Smooth muscle cell (in vitro differentiated cells): ENCODE data around the gene TXNL4B. TPM values are rescaled to one million over a fixed set of nuclear protein-coding genes. Genes with fewer than 3 reads are reported as not detected.

Experiments
- DNase-seq: peaks from one replicate; lab custom pipeline; 2025; ENCODE audit not compliant: unreplicated experiment; lab: John Stamatoyannopoulos, UW
- H2AFZ ChIP-seq: fragments of 200-600 bp; sonication (generic); 2 replicates; pipeline ENCODE4 v1.6.0; 2016; ENCODE audit warnings: antibody characterized with exemption, low read depth, mild to moderate bottlenecking
- H3F3A ChIP-seq: fragments of 200-600 bp; sonication (generic); 2 replicates; pipeline ENCODE4 v1.6.0; 2017; ENCODE audit warnings: antibody characterized with exemption, low read depth
- H3K27ac ChIP-seq: fragments of 200-600 bp; sonication (generic); 2 replicates; pipeline ENCODE4 v1.5.1; 2016; ENCODE audit warnings: low read depth, mild to moderate bottlenecking
- H3K27me3 ChIP-seq: fragments of 200-600 bp; sonication (generic); 2 replicates; pipeline ENCODE4 v1.6.1; 2016; ENCODE audit warnings: low read depth, mild to moderate bottlenecking
- H3K36me3 ChIP-seq: fragments of 200-600 bp; sonication (generic); 2 replicates; pipeline ENCODE4 v1.5.1; 2016; ENCODE audit warnings: low read depth
- H3K4me1 ChIP-seq: fragments of 200-600 bp; sonication (generic); 2 replicates; pipeline ENCODE4 v1.5.1; 2016; ENCODE audit warnings: low read depth
- H3K4me2 ChIP-seq: fragments of 200-600 bp; sonication (generic); 2 replicates; pipeline ENCODE4 v1.6.0; 2016; ENCODE audit warnings: mild to moderate bottlenecking
- H3K4me3 ChIP-seq: fragments of 200-600 bp; sonication (generic); 2 replicates; pipeline ENCODE4 v1.5.1; 2016; ENCODE audit warnings: mild to moderate bottlenecking
- H3K79me2 ChIP-seq: fragments of 200-600 bp; sonication (generic); 2 replicates; pipeline ENCODE4 v1.6.0; 2016; ENCODE audit warnings: low read depth, mild to moderate bottlenecking
- H3K9ac ChIP-seq: fragments of 200-600 bp; sonication (generic); 2 replicates; pipeline ENCODE4 v1.6.0; 2016; ENCODE audit warnings: low read depth
- H3K9me3 ChIP-seq: fragments of 200-600 bp; sonication (generic); replicated peaks from 2 replicates; pipeline ENCODE4 v1.5.1; 2016; ENCODE audit warnings: low read depth
- H4K20me1 ChIP-seq: fragments of 200-600 bp; sonication (generic); 2 replicates; pipeline ENCODE4 v1.6.0; 2016; ENCODE audit warnings: low read depth
- WGBS: methylation state at CpG from one replicate; pipeline ENCODE4 v1.1.7; 2016; ENCODE audit warnings: low lambda C conversion rate; 5-methylcytosine and 5-hydroxymethylcytosine counted together
- polyA plus RNA-seq: library from polyadenylated mRNA; unstranded; fragments of >200 nt; fragmentation: Nextera tagmentation; extraction: Ambion mirVana; gene quantifications from 2 replicates; pipeline ENCODE4 v1.2.1, GENCODE V29; 2016
- total RNA-seq: library from RNA; depleted of rRNA; stranded (reverse); fragments of >200 nt; gene quantifications from 2 replicates; pipeline ENCODE4 v1.2.3, GENCODE V29; 2014
- TF ChIP-seq, protein P1 (sequence below): fragments of 200-600 bp; sonication (generic); IDR thresholded peaks from 2 replicates; pipeline ENCODE4 v1.5.1; 2017; ENCODE audit warnings: borderline replicate concordance, mild to moderate bottlenecking, antibody characterized with exemption; ENCODE audit not compliant: insufficient read depth, poor library complexity, severe bottlenecking

The TXNL4B gene
- total and polyA plus RNA-seq, 2 experiments from 2014 or later = 8.4 to 10.5 TPM

- TF ChIP-seq, protein P1, sequence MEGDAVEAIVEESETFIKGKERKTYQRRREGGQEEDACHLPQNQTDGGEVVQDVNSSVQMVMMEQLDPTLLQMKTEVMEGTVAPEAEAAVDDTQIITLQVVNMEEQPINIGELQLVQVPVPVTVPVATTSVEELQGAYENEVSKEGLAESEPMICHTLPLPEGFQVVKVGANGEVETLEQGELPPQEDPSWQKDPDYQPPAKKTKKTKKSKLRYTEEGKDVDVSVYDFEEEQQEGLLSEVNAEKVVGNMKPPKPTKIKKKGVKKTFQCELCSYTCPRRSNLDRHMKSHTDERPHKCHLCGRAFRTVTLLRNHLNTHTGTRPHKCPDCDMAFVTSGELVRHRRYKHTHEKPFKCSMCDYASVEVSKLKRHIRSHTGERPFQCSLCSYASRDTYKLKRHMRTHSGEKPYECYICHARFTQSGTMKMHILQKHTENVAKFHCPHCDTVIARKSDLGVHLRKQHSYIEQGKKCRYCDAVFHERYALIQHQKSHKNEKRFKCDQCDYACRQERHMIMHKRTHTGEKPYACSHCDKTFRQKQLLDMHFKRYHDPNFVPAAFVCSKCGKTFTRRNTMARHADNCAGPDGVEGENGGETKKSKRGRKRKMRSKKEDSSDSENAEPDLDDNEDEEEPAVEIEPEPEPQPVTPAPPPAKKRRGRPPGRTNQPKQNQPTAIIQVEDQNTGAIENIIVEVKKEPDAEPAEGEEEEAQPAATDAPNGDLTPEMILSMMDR = no peak
- DNase-seq = no peak
- H3K27ac ChIP-seq = peak overlapping the region; percentile 66
- H2AFZ ChIP-seq = peak overlapping the region; percentile 69
- 2% methylated on average over 11 of the region's 11 CpGs for WGBS
- no peaks in the 10 kb centered on the region for H3K9me3 ChIP-seq
- H3K9ac ChIP-seq = peak overlapping the region; percentile 83
- peaks cover 12% of the 10 kb centered on the region for H3K4me1 ChIP-seq
- H3F3A ChIP-seq = no peaks in the 10 kb centered on the region
- H3K36me3 ChIP-seq = peaks cover 12% of the 10 kb centered on the region
- H3K27me3 ChIP-seq = no peaks in the 10 kb centered on the region
- peaks cover 6% of the 10 kb centered on the region for H4K20me1 ChIP-seq
- peaks cover 45% of the 10 kb centered on the region for H3K79me2 ChIP-seq
- H3K4me2 ChIP-seq = peak overlapping the region; percentile 95
- peak overlapping the region; percentile 80 for H3K4me3 ChIP-seq
These were observed 818 bp upstream of the TXNL4B start for GRCh38 chr16:72094266-72094610.

GRCh38 chr16:72092832-72093447, 480 bp downstream of the TXNL4B start:
- Histone ChIP-seq H3K27ac (peak overlapping the region; percentile 66), H2AFZ (peak overlapping the region; percentile 88), H3K9me3 (no peaks in the 10 kb centered on the region), H3K4me3 (peak overlapping the region; percentile 80), H4K20me1 (no peaks in the 10 kb centered on the region), H3K27me3 (no peaks in the 10 kb centered on the region), H3K4me2 (peak overlapping the region; percentile 83), H3K36me3 (peaks cover 23% of the 10 kb centered on the region), H3K4me1 (peaks cover 12% of the 10 kb centered on the region), H3K9ac (peak overlapping the region; percentile 80), H3F3A (no peaks in the 10 kb centered on the region), H3K79me2 (peaks cover 45% of the 10 kb centered on the region)
- no peak for DNase-seq
- WGBS = 3% methylated on average over 22 of the region's 22 CpGs
- TF ChIP-seq, protein P1 = no peak

DNA sequence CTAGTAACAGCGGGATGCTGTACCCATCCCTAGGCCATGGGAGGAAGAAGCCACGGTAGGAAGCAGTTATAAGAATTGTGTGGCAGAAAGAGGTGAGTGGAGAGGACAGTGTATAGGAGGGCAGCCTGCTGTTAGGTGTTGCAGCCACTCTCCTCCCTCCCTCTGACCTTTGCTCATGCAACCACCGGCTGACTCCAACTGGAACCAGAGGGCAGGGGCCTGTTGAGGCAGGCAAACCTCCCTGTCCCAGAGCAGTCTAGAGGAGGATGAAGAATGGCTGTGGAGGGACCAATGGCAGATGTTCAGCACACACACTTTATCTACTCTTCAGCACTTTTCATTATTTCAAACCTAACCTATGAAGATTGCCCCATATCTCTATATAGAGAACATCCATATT, 2.2 kb downstream of the TXNL4B start:
- no peaks in the 10 kb centered on the region for H3K9me3 ChIP-seq
- TF ChIP-seq, protein P1 = no peak
- H3K27me3 ChIP-seq = no peaks in the 10 kb centered on the region
- DNase-seq = no peak
- WGBS = 100% methylated on average over 3 of the region's 3 CpGs
- peaks cover 45% of the 10 kb centered on the region for H3K79me2 ChIP-seq
- H3K4me3 ChIP-seq = no peak overlapping the region
- no peak overlapping the region for H2AFZ ChIP-seq
- no peak overlapping the region for H3K27ac ChIP-seq
- peaks cover 15% of the 10 kb centered on the region for H3K36me3 ChIP-seq
- no peak overlapping the region for H3K9ac ChIP-seq
- no peaks in the 10 kb centered on the region for H4K20me1 ChIP-seq
- no peak overlapping the region for H3K4me2 ChIP-seq
- no peaks in the 10 kb centered on the region for H3F3A ChIP-seq
- H3K4me1 ChIP-seq = peaks cover 12% of the 10 kb centered on the region

- DNase-seq = no peak
- H3K4me1 ChIP-seq = no peaks in the 10 kb centered on the region
- no peak overlapping the region for H3K27ac ChIP-seq
- no peak overlapping the region for H3K9ac ChIP-seq
- TF ChIP-seq, protein P1 = no peak
- no peak overlapping the region for H2AFZ ChIP-seq
- H3K79me2 ChIP-seq = no peaks in the 10 kb centered on the region
- WGBS = 96% methylated on average over 2 of the region's 2 CpGs
- peaks cover 15% of the 10 kb centered on the region for H3K36me3 ChIP-seq
- no peaks in the 10 kb centered on the region for H3K9me3 ChIP-seq
- H3K27me3 ChIP-seq = no peaks in the 10 kb centered on the region
- no peak overlapping the region for H3K4me2 ChIP-seq
- H4K20me1 ChIP-seq = no peaks in the 10 kb centered on the region
- no peaks in the 10 kb centered on the region for H3F3A ChIP-seq
- no peak overlapping the region for H3K4me3 ChIP-seq
These were observed 8.4 kb downstream of the TXNL4B start for GRCh38 chr16:72085002-72085401.
